HG03103 (cell line): ENCODE data around the gene ZFYVE21.

ENCODE experiments used
- ATAC-seq: cut with Tn5 transposase; IDR thresholded peaks from one replicate; pipeline ENCODE4 v1.9.1; 2021; ENCODE audit warnings: low read depth; ENCODE audit not compliant: unreplicated experiment

ZFYVE21 gene

DNA sequence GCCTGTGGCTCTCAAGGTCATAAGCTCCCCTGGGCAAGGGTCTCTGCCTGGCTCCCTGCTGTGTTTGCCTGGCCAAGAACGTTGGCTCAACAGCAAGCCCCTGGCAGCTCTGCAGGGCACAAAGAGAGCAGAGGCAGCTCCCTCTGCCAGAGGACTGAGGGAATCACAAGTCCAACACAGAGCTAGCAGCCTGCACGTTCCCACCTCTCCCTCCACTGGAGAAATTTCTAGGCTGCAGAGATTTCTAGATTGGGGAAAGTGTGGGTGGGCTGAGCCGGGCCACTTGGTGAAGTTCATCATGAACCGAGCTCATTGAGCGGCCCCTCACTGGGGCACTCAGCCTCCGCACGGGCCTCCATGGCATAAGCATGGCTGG is 19.8 kb downstream of the ZFYVE21 start:
- no peak for ATAC-seq

GRCh38 chr14:103735815-103736545 is 20.4 kb downstream of the ZFYVE21 start:
- ATAC-seq, result no peak

GRCh38 chr14:103736546-103737431 is 21.2 kb downstream of the ZFYVE21 start:
- no peak for ATAC-seq

DNA sequence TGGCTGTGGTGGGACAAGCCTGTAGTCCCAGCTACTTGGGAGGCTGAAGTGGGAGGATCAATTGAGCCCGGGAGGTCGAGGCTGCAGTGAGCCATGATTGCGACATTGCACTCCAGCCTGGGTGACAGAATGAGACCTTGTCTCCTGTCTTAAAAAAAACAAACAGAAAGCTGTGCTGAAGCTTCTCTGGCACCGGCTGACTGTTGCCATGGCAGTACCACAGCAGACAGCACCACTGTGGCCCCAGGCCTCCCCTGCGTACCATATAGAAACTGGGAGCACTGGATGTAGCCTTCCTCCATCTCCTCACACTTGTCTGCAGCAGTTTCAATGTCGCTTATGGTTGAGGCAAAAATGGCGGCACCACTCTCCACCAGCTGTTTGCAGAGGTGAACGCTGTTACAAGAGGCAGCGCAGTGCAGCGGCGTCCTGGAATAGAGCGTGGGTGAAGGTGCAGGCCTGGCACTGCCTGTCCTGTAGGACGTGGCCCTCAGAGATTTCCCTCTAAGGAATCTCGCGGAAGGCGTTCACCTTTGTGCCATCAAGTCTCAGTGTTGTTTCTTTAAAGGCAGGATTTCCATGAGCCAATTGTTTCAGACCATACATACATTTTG is 21.9 kb downstream of the ZFYVE21 start:
- no peak for ATAC-seq

- ATAC-seq, result no peak
These were observed 22.6 kb downstream of the ZFYVE21 start for GRCh38 chr14:103738166-103738565.

DNA sequence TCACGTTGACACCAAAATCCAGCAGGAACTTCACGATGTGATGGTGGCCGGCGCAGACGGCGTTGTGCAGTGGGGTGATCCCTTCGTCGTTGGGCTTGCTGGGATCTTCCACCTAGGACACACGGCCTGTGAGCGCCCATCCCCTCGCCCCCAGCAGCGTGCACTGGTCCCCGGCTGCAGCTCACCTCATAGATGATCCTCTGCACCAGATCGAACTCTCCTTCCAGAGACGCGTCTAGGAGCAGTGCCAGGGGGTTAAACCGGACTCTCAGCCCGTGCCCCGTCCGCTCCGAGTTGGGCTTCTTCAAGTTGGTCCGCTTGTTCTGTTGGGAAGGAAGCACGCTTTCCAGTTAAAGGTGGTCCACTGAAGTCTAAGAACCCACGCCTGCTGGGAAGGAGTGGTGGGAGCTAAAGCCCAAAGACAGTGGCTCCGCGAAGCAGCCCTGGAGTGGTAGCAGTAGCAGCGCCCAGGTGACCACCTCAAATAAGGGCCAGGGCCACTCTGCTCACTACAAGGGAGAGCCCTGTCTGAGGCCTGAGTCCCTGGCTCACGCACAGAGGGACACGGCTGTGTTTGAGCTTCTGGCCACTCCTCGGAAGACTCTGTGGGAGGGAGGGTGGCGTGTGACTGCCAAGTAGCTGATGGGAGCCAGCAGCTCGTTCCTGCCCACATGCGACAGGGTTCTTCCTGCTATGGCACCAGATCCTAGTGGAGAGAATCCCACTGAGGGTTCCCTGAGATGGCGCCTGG is 23.3 kb downstream of the ZFYVE21 start:
- ATAC-seq, result no peak

DNA sequence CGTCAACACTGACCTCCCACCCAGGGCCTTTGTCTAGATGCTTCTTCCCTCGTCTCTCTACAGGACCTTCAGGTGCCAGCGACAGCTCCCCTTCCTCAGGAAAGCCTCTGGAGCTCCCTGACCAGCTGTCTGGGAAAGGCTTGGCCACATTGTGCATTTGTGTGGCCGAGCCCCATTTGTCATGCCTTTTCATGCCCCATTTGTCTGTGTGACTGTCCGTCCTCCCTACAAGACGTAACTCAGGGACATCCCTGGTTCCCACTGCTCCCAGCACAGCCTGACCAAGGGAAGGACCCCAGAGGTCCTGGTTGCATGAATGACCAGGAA is 23.8 kb downstream of the ZFYVE21 start:
- ATAC-seq, result no peak

DNA sequence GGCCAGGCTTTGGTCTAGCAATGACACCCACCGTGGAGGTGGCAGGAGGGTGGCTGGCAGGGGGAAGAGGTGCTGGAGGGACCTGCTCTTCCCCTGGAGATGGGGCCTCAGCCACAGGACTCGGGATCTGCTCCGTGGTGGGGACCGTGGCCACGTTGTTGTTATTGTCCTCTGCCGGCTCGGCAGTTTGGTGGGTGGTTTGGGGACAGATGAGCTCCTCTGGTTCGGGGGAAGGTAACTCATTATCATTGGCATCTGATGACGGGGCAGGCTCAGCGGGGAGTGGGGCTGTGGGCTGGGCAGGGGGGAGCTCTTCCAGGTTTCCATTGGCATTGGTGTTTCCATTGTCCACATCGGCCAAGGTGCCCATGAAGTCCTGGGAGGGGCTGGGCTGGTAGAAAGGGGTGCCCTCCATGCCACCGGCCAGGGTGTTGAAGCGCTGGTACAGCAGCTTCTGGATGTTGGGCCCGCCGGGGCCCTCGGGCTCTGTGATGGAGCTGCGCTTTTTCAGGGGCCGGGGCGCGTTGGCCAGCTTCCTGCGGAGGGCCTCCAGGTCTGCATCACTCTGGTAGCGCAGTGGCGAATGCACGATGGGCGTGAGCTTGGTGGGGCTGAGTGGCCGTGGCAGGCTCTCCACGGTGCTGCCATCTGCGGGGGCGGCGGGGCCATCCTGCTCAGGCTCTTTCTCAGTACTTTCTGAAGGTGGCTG is 24.3 kb downstream of the ZFYVE21 start:
- ATAC-seq, result no peak

DNA sequence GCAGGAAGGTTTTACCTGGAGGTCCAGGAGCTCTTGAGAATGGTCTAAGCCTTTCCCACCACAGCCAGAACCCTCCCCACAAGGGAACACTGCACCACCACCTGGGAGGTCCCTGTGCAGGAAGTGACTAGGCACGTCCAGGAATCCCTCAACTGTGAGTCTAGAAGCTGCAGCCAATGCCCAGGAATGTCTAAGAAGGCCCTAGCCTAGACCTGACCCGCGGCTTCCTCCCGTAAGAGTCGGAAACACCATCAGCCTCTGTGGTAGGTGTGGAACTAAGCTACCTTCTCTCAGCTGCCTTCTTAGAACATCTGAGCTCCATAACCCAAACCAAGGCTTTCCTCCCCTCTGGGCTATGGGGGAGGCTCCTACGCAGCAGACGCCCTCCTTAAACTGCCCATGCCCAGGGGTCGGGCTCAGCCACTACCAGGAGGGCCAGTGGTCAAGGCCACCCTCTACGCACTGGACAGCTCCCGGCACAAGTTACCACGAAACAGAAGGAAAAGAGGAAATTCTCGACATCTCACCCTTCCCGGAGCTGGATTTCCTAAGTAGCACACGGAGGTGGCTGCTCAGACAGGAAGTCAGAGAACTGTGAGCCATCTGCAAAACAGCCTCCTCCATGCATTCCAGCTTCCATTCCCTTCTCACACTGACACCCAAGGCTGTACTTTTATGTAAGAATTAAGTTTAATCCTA is 25.5 kb downstream of the ZFYVE21 start:
- ATAC-seq, result no peak

DNA sequence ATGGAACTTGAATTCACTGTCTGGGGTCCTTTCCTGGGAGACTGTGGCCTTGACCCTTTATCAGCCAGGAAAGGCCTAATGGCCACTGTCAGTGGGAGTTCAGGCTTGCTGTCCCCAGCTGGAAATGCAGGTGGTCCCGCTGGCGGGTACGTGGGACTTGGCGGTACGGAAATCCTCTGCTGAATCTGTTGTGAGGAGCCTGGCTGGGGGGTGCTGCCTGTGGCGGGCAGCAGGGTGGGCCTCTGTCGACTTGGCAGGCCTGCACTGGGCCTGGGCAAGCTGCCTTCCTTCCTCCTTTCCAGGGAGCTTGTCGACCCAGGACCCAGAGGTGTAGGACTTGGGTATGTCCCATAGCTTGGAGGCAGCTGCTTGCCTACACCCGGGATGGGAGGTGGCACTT is 26.3 kb downstream of the ZFYVE21 start:
- no peak for ATAC-seq

DNA sequence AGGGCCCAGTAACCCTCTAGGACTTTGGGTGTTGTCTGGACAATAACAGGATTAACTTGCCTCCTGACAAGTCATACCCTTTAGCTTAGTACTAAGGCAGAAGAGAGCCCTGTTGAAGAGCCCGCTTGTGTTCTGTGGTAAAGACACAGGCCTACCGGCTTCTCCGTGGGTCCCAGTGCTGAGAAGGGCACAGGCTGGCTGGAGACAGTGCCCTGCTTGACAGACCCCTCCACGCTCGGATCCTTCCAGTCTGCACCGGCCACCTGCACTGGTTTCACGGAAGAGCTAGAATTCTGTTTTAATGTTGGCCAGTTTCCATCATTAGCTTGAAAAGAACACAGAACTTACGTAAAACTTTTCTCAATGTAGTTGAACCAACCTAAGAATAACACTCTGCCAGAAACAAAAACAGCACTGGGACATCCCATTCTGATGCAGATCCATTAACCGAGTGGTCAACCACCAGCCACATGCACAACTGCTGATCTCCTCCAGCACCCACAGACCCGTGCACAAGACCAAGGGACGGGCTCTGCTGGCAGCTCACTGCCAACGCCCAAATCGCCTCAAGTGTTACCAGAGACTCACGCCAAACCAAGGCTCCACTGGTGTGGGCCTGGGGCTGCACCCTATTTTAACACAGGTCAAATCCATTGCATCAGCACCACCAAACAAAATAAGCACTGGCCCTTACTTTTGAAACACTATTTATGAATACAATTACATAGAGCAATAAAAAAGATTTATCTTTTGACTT is 27.1 kb downstream of the ZFYVE21 start:
- no peak for ATAC-seq

- no peak for ATAC-seq
These were observed 28.1 kb downstream of the ZFYVE21 start for GRCh38 chr14:103743691-103744090.

- no peak for ATAC-seq
These were observed 29.2 kb downstream of the ZFYVE21 start for GRCh38 chr14:103744621-103745395.

GRCh38 chr14:103745424-103745823 is 29.8 kb downstream of the ZFYVE21 start:
- no peak for ATAC-seq

DNA sequence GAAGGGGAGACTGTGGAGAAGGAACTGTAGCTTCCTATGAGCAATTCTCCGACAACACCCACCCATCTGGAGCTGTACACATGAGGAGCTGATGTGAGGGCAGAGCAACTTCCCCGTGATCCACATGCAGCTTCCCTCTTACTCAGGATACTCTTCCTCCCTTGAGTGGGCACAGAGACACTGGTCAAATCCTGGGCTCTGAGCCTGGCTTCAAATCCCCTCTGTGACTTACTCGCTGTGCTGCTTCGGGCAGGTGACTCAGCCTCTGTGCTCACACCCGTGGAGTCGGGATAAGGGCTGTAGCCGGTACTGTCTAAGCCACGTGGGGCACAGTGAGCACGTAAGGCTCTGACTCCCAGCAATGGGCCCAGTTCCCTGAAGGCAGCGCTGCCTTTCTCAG is 31.1 kb downstream of the ZFYVE21 start:
- ATAC-seq, result no peak

GRCh38 chr14:103748534-103748857 is 32.9 kb downstream of the ZFYVE21 start:
- no peak for ATAC-seq

GRCh38 chr14:103749452-103749851 is 33.8 kb downstream of the ZFYVE21 start:
- ATAC-seq, result no peak

DNA sequence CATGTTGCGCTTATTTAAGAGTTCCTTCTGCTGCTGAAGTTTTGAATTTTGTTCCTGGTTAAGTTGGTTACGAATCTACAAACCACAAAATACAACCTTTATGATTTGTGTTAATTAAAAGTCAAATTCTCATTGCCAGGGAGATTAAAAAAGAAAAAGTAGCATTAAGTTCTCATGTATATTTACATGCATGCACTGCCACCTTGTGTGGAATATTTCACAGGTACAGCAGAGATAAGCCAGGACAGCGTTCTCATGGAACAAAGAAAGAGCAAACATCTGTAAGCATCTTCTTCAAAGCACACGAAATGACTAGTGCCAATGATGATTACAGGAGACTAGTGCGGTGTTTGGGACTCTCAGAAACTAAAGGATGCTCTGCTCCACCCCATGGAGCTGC is 34.2 kb downstream of the ZFYVE21 start:
- no peak for ATAC-seq
